IPS DF 6.9 (cell line): ENCODE data around the gene PUS3.
A peak's percentile ranks its signal among the peaks of the same experiment; 100 is the strongest.
"Not testable (repeated sequence)": the region's sequence is repeated elsewhere in the genome, so short reads cannot be mapped to it uniquely, and the experiment has no call there.

Experiments
- DNase-seq: peaks from one replicate; pipeline ENCODE4 v3.0.0-alpha.2; 2013; ENCODE audit warnings: low read depth, low spot score
- H3K27ac ChIP-seq: one replicate; pipeline ENCODE4 v1.5.1; 2013; ENCODE audit warnings: low read length, control low read depth
- H3K27me3 ChIP-seq: 2 replicates; pipeline ENCODE4 v1.6.1; 2013; ENCODE audit warnings: mild to moderate bottlenecking, low read length; ENCODE audit not compliant: control insufficient read depth, insufficient read depth
- H3K36me3 ChIP-seq: 2 replicates; pipeline ENCODE4 v1.6.1; 2013; ENCODE audit warnings: low read length; ENCODE audit not compliant: control insufficient read depth, insufficient read depth
- H3K4me1 ChIP-seq: 2 replicates; pipeline ENCODE4 v1.6.1; 2013; ENCODE audit warnings: low read length; ENCODE audit not compliant: control insufficient read depth, insufficient read depth
- H3K4me3 ChIP-seq: 2 replicates; pipeline ENCODE4 v1.5.1; 2013; ENCODE audit warnings: mild to moderate bottlenecking, low read length
- H3K9me3 ChIP-seq: 2 replicates; pipeline ENCODE4 v1.6.1; 2013; ENCODE audit warnings: low read length, inconsistent platforms; ENCODE audit not compliant: control insufficient read depth, insufficient read depth
- WGBS: extraction: QIAGEN DNeasy Blood & Tissue Kit; methylation state at CpG from one replicate; pipeline ENCODE4 v1.1.7; 2013; ENCODE audit warnings: mixed read lengths, missing lambda C conversion rate; ENCODE audit not compliant: insufficient read length, insufficient coverage; 5-methylcytosine and 5-hydroxymethylcytosine counted together

The PUS3 gene

GRCh38 chr11:125916683-125917347, 13.8 kb upstream of the PUS3 start:
- no CpG with 5 or more reads among the region's 12 CpGs for WGBS
- Histone ChIP-seq H3K9me3 (no peaks in the 10 kb centered on the region), H3K27ac (no peak overlapping the region), H3K27me3 (no peaks in the 10 kb centered on the region), H3K4me3 (no peak overlapping the region), H3K36me3 (0 out of 2 replicates have a peak, but pooled peaks cover 2% of the 10 kb centered on the region), H3K4me1 (no peaks in the 10 kb centered on the region)
- no peak for DNase-seq

- H3K4me3 ChIP-seq, H3K4me1 ChIP-seq, DNase-seq, H3K36me3 ChIP-seq, H3K9me3 ChIP-seq, H3K27me3 ChIP-seq, H3K27ac ChIP-seq: not testable (repeated sequence)
- WGBS: no CpG with 5 or more reads among the region's 3 CpGs
Observed at GRCh38 chr11:125914601-125915000, 11.6 kb upstream of the PUS3 start.

GRCh38 chr11:125910226-125910849, 7.3 kb upstream of the PUS3 start:
- no peaks in the 10 kb centered on the region for H3K9me3 ChIP-seq
- 100% methylated on average over 1 of the region's 8 CpGs for WGBS
- DNase-seq: no peak
- no peak overlapping the region for H3K27ac ChIP-seq
- no peaks in the 10 kb centered on the region for H3K36me3 ChIP-seq
- H3K27me3 ChIP-seq: no peaks in the 10 kb centered on the region
- no peaks in the 10 kb centered on the region for H3K4me1 ChIP-seq
- no peak overlapping the region for H3K4me3 ChIP-seq

DNA sequence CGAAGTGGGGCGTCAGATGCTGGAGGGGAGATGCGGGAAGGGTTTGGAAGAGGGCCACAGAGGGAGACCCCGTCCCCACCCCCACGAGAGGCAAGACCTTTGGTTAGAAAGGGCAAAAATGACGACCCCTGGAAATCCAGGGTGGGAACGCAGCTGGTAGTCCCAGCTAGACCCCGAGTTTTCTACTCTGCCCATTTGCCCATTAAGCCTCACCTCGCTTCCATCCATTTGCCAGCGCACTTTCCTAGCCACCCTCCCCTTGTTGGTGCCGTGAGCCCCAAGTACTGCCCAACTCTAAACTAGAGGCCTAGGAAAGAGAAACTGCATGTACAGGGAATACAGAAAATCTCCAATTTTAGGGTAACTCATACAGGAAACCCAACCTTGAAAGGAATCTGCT, 1.7 kb upstream of the PUS3 start:
- no peak overlapping the region for H3K27ac ChIP-seq
- no CpG with 5 or more reads among the region's 11 CpGs for WGBS
- peak overlapping the region; percentile 47; the same call in 1 of the 2 replicates for H3K4me3 ChIP-seq
- H3K36me3 ChIP-seq: no peaks in the 10 kb centered on the region
- no peaks in the 10 kb centered on the region for H3K4me1 ChIP-seq
- DNase-seq: no peak
- no peaks in the 10 kb centered on the region for H3K9me3 ChIP-seq
- peaks cover 8% of the 10 kb centered on the region; the same call in 1 of the 2 replicates for H3K27me3 ChIP-seq

- Histone ChIP-seq H3K4me3 (peak within 1 kb of the TSS; percentile 47; the same call in 1 of the 2 replicates), H3K27ac (no peak within 1 kb of the TSS), H3K9me3 (no peaks in the 10 kb centered on the region), H3K36me3 (no peaks in the 10 kb centered on the region; the same call in 1 of the 2 replicates), H3K27me3 (peaks cover 8% of the 10 kb centered on the region; the same call in 1 of the 2 replicates), H3K4me1 (no peaks in the 10 kb centered on the region)
- DNase-seq: no peak
- no CpG with 5 or more reads among the region's 81 CpGs for WGBS
Observed at GRCh38 chr11:125903711-125904659, 979 bp upstream of the PUS3 start, which contains the start of gene DDX25. TSS of gene DDX25 (plus strand) at chr11:125904508. CDS start at chr11:125904518, 10 bp downstream.

DNA sequence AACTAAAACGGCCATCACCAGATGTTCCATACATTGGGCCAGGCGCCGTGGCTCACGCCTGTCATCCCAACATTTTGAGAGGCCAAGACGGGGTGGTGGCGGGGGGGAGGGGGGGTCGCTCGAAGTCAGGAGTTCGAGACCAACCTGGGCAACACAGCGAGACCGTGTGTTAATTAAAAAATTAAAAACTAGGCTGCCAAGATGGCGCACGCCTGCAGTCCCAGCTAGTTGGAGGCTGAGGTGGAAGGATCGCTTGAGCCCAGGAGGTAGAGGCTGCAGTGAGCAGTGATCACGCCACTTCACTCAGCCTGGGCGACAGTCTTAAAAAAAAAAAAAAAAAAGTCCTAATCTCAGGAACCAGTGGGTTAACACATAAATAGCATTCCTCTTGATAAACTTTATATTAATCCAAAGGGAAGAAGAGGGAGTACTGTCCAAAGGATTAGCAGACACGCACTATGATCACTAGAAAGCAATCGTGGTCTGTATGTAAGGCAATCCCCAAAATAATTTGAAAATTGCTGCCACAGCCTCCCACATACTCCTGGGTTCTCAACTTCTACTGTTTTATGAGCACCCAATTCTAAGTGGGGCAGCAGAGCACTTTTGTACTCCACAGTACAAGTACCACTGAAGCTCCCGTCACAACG, 604 bp downstream of the PUS3 start:
- Histone ChIP-seq H3K27me3 (peaks cover 8% of the 10 kb centered on the region; the same call in 1 of the 2 replicates), H3K9me3 (no peaks in the 10 kb centered on the region), H3K36me3 (no peaks in the 10 kb centered on the region; the same call in 1 of the 2 replicates), H3K4me3 (peak overlapping the region; percentile 78; the same call in 1 of the 2 replicates), H3K4me1 (no peaks in the 10 kb centered on the region), H3K27ac (no peak overlapping the region)
- no CpG with 5 or more reads among the region's 20 CpGs for WGBS
- DNase-seq: no peak

DNA sequence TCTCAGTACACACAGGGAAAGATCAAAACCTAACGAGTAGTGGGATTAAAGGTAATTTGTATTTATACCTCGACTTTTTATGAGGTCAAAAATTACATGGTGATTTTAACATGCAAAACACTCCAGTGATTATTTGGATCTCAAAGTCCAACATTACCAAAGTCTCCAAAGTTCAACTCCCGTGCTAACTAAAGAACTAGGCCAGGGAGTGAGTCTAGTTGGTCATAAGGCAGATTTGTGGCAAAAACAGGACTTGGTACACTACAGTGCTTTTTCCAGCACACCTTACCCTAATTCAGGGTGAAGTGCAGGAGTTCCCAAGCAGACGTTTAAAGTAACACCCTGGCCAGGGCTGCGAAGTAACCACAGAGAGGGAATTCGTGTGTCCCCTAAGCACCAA, 1.1 kb downstream of the PUS3 start:
- Histone ChIP-seq H3K27me3 (peaks cover 8% of the 10 kb centered on the region; the same call in 1 of the 2 replicates), H3K4me1 (no peaks in the 10 kb centered on the region), H3K9me3 (no peaks in the 10 kb centered on the region), H3K27ac (no peak overlapping the region), H3K36me3 (no peaks in the 10 kb centered on the region; the same call in 1 of the 2 replicates), H3K4me3 (no peak overlapping the region)
- WGBS: no CpG with 5 or more reads among the region's 6 CpGs
- no peak for DNase-seq

DNA sequence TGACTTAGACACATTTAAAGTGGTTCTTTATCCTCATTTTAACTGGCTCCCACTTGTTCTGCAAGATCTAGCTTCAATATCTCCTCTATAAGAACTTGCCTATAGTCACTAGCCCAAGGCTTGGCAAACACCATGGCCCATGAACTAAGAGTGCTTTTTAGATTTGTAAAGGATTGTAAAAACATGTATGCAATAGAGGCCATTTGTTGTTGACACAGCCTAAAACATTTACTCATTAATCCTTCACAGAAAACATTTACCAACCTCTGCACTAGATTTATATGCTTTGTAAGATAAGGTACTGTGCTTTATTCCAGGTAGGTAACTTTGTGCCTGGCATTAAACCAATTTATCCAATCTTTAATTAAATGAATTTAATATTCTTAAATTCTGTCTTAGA, 10.0 kb downstream of the PUS3 start:
- H3K27me3 ChIP-seq: no peaks in the 10 kb centered on the region
- H3K27ac ChIP-seq: no peak overlapping the region
- H3K36me3 ChIP-seq: peaks cover 3% of the 10 kb centered on the region; the same call in 1 of the 2 replicates
- no peak for DNase-seq
- H3K9me3 ChIP-seq: no peaks in the 10 kb centered on the region
- H3K4me3 ChIP-seq: no peak overlapping the region
- no peaks in the 10 kb centered on the region for H3K4me1 ChIP-seq

DNA sequence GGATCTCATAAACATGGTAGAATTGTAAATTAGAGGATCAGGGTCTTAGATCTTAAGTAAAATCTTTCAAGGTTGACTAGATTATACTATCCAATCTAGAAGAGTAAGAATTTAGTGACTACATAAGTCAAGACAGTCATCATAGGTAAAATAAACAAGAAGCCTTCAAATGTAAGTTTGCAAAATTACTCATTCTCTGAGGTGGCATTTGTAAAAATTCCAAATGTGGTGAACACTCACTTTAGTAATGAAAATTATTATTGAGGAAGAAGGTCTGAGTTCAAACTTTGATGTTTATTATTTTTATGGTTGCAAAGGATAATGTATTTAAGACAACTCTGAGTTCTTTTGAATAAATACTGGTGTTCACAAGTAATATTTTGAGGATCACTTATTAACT, 10.9 kb downstream of the PUS3 start:
- Histone ChIP-seq H3K36me3 (peaks cover 3% of the 10 kb centered on the region; the same call in 1 of the 2 replicates), H3K4me3 (no peak overlapping the region), H3K27me3 (no peaks in the 10 kb centered on the region)

More for the DNA sequence above, 10.9 kb downstream of the PUS3 start:
- Histone ChIP-seq H3K4me1 (no peaks in the 10 kb centered on the region), H3K9me3 (no peaks in the 10 kb centered on the region), H3K27ac (no peak overlapping the region)
- DNase-seq: no peak
